OCI-LY7 (cell line): ENCODE data around the gene ASCC2.

Experiments
- EZH2phosphoT487 ChIP-seq: fragments of 200-600 bp; sonication (generic); IDR thresholded peaks from 2 replicates; pipeline ENCODE4 v1.6.1; 2018; ENCODE audit warnings: low read depth, borderline replicate concordance, mild to moderate bottlenecking, mixed run types, antibody characterized with exemption, low read length, moderate library complexity, mixed read lengths
- TF ChIP-seq, protein P1 (sequence below): fragments of 200-600 bp; sonication (generic); conservative IDR thresholded peaks from 2 replicates; pipeline ENCODE4 v1.5.1; 2014; ENCODE audit warnings: mild to moderate bottlenecking, antibody characterized with exemption, low read length, moderate library complexity, mixed read lengths

DNA sequence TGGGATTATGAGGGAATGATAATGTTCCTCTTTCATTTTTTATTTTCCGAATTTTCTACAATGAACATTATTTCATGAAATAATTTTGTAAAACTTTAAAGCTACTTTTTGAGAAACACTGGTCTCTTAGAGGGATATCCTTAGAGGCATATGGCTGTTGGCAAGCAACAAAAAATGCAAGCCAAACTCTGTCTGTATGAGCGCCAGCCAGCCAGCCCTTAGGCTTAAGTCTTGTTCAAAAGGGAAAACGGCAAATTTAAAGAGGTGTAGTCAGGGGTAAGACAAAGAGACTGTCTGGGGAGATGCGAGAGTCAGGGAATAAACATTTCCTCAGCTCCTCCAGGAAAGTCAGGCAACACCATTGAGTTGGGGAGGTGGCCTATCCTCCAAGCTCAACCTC lies 22.5 kb downstream of the ASCC2 start:
- TF ChIP-seq EZH2phosphoT487, result no peak
- TF ChIP-seq, protein P1, sequence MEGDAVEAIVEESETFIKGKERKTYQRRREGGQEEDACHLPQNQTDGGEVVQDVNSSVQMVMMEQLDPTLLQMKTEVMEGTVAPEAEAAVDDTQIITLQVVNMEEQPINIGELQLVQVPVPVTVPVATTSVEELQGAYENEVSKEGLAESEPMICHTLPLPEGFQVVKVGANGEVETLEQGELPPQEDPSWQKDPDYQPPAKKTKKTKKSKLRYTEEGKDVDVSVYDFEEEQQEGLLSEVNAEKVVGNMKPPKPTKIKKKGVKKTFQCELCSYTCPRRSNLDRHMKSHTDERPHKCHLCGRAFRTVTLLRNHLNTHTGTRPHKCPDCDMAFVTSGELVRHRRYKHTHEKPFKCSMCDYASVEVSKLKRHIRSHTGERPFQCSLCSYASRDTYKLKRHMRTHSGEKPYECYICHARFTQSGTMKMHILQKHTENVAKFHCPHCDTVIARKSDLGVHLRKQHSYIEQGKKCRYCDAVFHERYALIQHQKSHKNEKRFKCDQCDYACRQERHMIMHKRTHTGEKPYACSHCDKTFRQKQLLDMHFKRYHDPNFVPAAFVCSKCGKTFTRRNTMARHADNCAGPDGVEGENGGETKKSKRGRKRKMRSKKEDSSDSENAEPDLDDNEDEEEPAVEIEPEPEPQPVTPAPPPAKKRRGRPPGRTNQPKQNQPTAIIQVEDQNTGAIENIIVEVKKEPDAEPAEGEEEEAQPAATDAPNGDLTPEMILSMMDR, result no peak
